Measurements from ENCODE around the gene FAM151A.
A peak's percentile ranks its signal among the peaks of the same experiment; 100 is the strongest.

Gene FAM151A

DNA sequence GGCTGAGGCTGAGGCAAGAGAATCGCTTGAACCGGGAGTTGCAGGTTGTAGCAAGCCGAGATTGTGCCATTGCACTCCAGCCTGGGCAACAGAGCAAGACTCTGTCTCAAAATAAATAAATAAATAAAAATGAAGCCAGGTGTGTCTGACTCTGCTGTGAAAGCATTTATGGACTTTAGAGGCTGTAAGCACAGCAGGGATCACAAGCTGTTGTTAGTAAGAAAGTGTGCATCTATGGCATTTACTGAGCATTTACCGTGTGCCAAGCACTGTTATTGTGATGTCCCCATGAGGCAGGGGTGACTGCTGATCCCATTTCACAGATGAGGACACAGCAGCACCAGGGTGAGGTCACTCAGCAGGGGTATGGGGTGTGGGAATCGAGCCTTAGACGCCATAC, 20.1 kb downstream of the FAM151A start:
- no peak for DNase-seq

- DNase-seq = no peak
These were observed 20.8 kb downstream of the FAM151A start for GRCh38 chr1:54602554-54602953.

DNA sequence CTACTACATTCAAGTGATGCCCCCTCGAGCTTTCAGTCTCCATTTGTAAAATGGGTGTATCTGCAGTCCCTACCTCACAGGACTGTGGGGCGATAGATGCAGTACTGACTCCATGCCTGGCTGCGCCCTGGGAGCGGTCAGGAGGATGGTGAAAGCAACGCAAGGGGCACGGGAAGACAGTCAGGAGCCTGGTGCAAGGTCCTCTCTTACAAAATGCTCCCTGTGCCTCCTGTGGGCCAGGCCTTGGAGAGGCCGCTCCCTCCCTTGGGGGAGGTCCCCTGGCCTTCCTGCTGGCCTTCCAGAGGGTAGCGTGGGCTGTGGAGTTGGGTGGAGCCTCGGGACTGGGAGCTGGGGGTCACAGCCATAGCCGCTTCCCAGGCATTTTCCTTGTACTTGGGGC, 21.6 kb downstream of the FAM151A start:
- no peak for DNase-seq

GRCh38 chr1:54600947-54601721, 22.2 kb downstream of the FAM151A start:
- DNase-seq = no peak

- DNase-seq = no peak
These were observed 24.0 kb downstream of the FAM151A start for GRCh38 chr1:54599211-54599823.

- DNase-seq = no peak
These were observed 25.8 kb downstream of the FAM151A start for GRCh38 chr1:54597455-54598030.

DNA sequence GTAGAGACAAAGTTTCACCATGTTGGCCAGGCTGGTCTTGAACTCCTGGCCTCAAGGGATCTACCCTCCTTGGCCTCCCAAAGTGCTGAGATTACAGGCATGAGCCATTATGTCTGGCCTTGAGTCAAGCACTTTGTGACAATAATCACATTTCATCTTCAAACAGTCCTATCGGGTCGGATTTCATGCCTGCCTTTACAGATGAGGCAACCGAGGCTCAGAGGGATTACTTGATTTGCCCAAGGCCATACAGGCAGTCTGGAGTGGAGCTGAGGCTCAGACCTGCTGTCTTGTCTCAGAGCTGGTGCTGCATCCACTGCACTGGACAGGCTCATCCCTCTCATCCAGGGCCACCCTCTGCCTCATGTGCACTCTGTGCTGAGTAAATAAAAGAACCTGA, 26.6 kb downstream of the FAM151A start:
- no peak for DNase-seq

- no peak for DNase-seq
These were observed 27.3 kb downstream of the FAM151A start for GRCh38 chr1:54595956-54596498.

DNA sequence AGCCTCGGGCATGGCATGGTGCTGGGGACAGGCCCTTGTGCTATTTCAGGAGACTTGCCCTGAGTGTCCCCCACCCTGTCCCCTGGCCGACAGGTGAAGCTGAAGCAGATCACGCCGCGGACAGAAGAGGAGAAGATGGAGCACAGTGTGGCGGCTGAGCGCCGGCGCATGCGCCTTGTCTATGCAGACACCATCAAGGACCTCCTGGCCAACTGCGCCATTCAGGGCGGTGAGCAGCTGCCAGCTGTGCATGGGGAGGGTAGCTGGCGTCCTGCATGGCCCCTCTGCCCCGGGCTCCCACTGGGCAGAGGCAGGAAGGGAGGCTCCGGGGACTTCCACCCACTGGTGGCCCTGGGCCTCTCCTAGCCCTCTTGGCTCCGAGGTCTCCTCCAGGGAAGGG, 28.9 kb downstream of the FAM151A start:
- DNase-seq = no peak

DNA sequence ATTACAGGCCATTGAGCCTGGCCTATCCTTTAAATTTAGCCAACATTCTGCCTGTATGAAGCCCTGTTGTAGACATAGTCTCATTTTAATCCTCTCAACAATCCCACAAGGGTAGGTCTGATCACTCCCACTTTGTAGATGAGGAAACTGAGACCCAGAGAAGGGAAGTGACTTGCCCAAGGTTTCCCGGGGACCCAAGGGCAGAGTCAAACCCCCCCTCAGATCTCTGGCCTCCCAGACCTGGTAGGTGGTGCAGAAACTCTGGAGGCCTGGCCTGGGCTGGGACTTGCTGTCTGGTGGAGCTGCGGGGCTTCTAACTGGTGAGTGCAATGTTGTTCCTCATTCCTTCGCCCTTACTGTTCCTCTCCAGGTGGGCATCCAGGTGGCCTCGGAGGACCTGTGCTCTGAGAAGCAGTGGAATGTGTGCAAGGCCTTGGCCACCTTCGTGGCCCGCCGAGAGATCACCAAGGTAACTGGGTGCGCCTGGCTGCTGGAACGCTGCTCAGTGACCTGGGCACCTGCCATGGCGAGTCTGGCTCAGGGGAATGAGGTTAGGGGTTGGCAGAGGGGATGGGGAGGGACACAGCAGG, 29.7 kb downstream of the FAM151A start:
- DNase-seq = no peak

DNA sequence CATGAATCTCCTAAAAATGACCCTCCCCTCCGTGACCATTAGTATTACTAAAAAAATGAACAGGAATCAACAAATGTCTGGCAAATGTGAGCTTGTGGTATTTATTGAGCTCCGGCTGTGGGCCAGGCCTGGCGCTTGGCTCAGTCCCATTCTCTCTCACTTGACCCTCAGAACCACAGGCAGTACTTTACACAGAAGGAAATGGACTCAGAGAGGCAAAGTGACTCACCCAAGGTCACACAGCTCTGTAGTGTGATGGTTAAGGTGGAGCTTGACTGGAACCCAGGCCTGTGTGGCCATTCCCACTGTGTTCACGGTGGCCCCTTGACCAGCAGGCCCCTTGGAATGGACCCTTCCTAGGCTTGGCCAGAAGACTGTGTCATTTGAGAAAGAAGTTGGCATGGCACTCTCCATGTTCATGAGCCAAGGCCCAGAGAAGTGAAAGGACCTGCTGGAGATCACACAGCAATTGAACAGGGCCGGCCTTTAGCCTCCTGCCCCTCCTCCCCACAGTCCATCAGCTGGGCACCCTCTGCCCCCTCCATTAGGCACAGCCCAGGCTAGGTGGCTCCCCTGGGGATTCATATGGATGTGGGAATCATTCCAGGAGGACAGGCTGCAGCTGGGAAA, 32.1 kb downstream of the FAM151A start:
- no peak for DNase-seq

DNA sequence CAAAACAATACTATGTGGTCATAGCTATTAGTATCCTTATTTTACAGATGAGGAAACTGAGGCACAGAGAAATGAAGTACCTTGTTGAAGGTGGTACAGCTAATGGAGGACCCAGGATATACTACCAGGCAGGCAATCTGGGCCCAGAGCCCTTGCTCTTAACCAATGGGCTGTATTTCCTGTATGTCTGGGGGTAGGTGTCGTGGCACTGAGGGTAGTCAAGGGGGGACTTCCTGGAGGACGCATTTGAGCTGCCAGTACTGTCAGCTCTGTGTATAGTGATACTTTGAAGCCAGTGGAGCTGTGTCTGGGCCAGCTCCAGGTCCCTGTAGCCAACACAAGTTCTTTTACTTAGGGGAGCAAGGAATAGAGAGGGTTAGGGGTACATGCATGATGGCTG, 34.9 kb downstream of the FAM151A start:
- no peak for DNase-seq

DNA sequence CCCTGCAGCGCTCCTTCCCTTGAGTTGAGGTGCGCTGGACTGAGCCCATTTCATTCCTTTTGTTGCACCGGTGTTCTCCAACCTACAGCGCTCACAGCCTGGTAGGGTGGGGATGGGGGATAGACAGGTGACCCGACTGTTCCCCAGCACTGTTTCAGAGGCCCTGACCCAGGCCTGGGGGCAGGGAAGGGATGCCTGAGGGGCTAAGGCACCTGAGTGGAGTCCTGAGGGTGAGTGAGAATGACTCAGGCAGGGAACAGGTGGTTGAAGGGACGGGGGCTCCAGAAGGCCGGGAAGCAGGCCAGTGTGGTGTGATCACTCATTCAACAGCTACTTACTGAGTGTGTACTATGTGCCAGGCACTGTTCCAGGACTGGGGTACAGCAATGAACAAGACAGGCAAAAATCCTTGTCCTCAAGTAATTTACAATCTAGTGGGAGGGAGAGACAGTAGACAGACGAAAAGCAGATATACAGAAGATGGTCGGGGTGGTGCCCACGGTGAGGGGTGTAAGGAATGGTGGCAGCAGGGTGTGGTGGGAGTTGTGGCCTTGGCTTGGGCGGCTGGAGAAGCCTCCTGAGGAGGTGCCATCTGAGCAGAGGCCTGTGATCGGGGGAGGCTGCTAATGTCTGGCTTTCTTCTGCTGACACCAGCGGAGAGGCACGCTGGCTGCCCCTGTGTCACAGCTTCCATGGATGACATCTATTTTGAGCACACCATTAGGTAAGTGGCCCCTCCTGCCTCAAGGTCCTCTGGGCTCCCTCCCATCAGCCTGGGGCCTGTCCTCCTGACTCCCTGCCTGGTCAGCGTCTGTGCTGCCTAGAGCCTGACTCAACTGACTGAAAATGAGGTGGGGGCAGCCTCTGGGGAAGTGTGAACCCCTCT, 37.9 kb downstream of the FAM151A start:
- no peak for DNase-seq

GRCh38 chr1:54584575-54584974, 38.8 kb downstream of the FAM151A start:
- DNase-seq = no peak

DNA sequence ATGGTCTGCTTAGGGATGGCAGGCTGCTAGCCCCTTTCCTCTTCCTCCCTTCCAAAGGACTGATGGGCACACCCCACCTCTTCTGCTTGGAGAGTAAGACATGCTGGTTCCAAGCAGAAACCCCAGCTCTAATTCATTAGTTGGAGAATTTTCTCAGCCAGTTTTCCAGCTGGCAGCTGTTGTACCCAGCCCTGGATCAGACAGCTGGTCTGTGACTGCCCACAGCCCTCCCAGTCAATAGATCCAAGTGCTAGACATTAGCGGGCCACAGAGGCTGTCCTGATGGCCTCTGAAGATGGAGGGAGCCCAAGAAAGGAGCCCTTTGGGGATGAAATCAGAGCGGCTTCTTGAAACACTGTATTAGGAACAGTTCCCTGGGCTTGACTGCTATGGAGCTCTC, 39.5 kb downstream of the FAM151A start:
- DNase-seq = no peak

- DNase-seq = no peak
These were observed 40.0 kb downstream of the FAM151A start for GRCh38 chr1:54583307-54583686.

DNA sequence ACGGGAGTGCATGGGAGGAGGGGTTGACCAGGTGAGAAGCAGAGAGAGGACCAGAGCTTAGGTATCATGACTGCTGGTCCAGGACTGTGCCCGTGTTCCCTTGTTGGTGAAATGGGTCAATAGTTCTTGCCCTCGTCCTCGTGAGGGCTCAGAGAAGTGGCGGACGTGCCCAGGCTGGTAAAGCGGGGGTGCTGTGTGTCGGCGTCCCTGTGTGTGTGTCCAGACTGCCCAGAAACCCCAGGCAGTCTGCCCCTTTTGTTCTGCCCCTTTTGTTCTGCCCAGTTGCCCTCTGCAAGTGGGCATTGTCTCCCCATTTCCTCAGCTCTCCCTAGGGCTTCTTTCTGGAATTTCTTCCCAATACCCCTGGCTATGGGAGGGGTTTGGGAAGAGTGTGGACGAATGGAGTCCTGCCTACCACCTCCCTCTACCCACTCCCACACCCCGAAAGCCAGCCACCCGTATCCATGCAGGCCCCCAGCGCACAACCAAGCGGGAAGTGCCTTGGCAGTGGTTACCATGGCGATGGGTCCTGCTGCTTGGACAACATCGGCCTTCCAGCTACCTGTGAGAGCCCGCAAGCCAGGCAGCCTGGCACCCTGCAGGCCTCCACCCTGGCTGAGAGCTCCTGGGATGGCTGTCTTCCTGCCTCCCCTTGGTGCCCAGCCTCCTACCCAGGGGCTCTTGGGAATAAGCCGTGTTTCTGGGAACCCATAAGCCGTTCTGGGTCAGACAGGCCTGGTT, 40.6 kb downstream of the FAM151A start:
- peak; percentile 47 for DNase-seq

DNA sequence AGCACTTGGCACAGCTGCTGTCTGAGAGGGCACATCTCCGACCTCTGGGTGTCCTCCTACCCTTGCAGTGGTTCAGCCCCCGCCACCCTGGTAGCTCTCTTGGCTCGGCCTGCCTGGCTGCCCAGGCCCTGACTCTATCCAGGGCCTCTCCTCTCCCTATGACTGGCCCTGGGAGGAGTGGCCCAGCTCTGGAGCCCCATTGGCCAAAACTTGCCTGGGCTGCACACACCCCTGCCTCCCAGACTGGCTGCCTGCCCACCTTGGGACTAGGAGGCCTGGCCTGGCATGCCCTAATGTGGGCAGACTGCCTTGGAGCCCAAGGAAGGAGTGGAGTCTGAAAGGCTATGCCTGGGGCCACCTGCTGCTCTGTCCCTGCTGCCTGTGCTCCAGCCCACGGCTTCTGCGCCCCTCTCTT, 41.7 kb downstream of the FAM151A start:
- no peak for DNase-seq

GRCh38 chr1:54580856-54581550, 42.3 kb downstream of the FAM151A start:
- no peak for DNase-seq

DNA sequence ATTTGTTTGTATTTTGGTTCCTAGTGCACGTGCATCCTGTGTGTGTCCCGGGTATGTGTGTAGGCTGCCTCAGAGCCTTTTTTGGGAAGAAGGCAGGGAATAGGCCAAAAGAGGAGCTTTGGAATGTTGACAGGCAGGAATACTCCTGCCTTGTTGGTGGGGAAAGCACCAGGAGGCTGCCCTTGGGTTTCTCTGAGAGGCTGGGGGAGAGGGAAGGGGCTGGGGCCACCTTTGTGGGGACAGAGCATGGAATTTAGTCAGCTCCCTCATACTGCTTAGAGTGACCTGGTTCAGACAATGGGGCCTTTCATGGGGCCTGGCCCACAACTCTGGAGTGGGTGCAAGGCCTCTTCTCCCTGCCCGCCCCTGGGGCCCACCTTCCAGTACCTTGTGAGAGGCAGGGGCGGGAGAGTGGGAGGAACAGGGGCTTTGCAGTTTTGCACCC, 44.0 kb downstream of the FAM151A start:
- no peak for DNase-seq

GRCh38 chr1:54577612-54578011, 45.7 kb downstream of the FAM151A start:
- DNase-seq = no peak

Data from NCI-H1417 treated with DMSO at 0.1 percent for 48 hours (cell line).